K562 treated with DMSO at 1 percent for 24 hours (cell line): ENCODE data around the gene MARVELD3. TPM values are rescaled to one million over a fixed set of nuclear protein-coding genes. Genes with fewer than 3 reads are reported as not detected.

Experiments
- total RNA-seq: library from RNA; unstranded; fragments of 300-600 nt; gene quantifications from 2 replicates; pipeline ENCODE4 v1.2.3, GENCODE V29; 2022; ENCODE audit warnings: low read depth; ENCODE audit not compliant: insufficient read depth

Gene MARVELD3, protein sequence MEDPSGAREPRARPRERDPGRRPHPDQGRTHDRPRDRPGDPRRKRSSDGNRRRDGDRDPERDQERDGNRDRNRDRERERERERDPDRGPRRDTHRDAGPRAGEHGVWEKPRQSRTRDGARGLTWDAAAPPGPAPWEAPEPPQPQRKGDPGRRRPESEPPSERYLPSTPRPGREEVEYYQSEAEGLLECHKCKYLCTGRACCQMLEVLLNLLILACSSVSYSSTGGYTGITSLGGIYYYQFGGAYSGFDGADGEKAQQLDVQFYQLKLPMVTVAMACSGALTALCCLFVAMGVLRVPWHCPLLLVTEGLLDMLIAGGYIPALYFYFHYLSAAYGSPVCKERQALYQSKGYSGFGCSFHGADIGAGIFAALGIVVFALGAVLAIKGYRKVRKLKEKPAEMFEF
- total RNA-seq: not detected in 2 replicates

DNA sequence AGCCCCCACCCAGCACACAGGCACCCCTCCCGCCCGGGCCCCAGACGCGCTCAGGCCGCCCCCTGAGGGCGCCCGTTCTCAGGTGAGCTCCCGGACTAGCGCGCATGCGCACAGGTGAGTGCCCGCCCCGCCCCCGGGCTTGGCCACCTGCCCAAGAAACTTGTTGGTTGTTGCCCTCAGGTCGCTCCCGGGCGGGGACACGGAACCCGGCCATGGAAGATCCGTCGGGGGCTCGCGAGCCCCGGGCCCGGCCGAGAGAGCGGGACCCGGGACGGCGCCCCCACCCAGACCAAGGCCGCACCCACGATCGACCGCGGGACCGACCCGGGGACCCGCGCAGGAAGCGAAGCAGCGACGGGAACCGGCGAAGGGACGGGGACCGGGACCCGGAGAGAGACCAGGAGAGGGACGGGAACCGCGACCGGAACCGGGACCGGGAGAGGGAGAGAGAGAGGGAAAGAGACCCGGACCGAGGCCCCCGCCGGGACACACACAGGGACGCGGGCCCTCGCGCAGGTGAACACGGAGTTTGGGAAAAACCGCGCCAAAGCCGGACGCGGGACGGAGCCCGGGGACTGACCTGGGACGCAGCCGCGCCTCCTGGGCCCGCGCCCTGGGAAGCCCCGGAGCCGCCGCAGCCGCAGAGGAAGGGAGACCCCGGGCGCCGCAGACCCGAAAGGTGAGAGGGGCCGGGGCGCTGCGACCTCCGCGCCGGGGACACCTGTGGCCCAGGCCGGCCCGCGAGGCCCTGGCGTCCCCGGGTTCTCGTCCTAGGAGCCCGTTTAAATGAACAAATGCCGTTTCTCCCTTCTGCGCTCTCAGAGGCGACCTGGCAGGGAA, at the start of gene MARVELD3:
Gene MARVELD3, plus strand, starts transcription at position 167 of the 840 bp plus-strand sequence. Its CDS starts 46 bp downstream, at position 213.

DNA sequence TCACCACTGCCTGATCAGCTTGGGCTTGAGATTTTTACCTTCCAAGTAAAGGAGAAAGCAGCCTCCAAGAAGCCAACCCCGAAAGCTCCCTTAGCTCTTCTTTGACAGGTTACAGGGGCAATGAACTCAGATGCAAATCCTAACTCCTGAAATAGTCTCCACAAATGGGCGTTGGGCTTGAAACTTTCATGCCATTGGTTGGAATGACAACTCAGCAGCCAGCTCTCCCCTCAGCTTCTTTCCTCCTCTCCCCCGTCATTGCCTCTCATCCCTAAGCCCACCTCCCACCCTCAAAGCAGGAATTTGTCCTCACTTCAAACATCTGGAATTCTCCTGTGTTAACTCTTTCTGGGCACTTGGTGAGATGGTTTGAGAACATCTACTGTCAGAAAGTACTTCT, 49.0 kb upstream of the MARVELD3 start, which contains the start of gene TAT:
Gene TAT, minus strand, starts transcription at position 122 of the 400 bp plus-strand sequence. CDS start 677 bp downstream, outside the sequence.

Other genes starting within 250 kb of the MARVELD3 start
- gene TLE7, start 184.1 kb upstream of the MARVELD3 start, total RNA-seq: not detected in 2 replicates
- 3.2 and 4.7 TPM in 2 replicates for gene ZNF23, start 163.9 kb upstream of the MARVELD3 start, total RNA-seq
- gene ZNF19, start 136.9 kb upstream of the MARVELD3 start, total RNA-seq: 0.67 and 0.81 TPM in 2 replicates
- not detected in 2 replicates for gene CHST4, start 99.8 kb upstream of the MARVELD3 start, total RNA-seq
- not detected in 2 replicates for gene TAT, start 49.1 kb upstream of the MARVELD3 start, total RNA-seq
- 2.4 and 3.0 TPM in 2 replicates for gene PHLPP2, start 98.5 kb downstream of the MARVELD3 start, total RNA-seq
- gene AP1G1, start 182.7 kb downstream of the MARVELD3 start, total RNA-seq: 36.2 and 36.7 TPM in 2 replicates
- 6.9 and 7.8 TPM in 2 replicates for gene ATXN1L, start 219.8 kb downstream of the MARVELD3 start, total RNA-seq